DOHH2 (cell line): ENCODE measurements around the gene SLC1A4.
"Not testable (repeated sequence)": the region's sequence is repeated elsewhere in the genome, so short reads cannot be mapped to it uniquely, and the experiment has no call there.

Source experiments
- H3F3A ChIP-seq: fragments of 200-600 bp; sonication (generic), shearing (Covaris generic); 2 replicates; pipeline ENCODE4 v1.6.0; 2016; ENCODE audit warnings: antibody characterized with exemption, mild to moderate bottlenecking; ENCODE audit not compliant: control insufficient read depth, insufficient read depth
- H3K27ac ChIP-seq: fragments of 200-600 bp; sonication (generic); 2 replicates; pipeline ENCODE4 v1.5.1; 2014; ENCODE audit warnings: low read depth, mild to moderate bottlenecking, low read length, moderate library complexity
- H3K27me3 ChIP-seq: fragments of 200-600 bp; sonication (generic); 2 replicates; pipeline ENCODE4 v1.6.1; 2014; ENCODE audit warnings: mild to moderate bottlenecking, low read length, mixed read lengths; ENCODE audit not compliant: control insufficient read depth
- H3K36me3 ChIP-seq: fragments of 200-600 bp; sonication (generic); 2 replicates; pipeline ENCODE4 v1.6.1; 2014; ENCODE audit warnings: mild to moderate bottlenecking, low read length, moderate library complexity, mixed read lengths; ENCODE audit not compliant: control insufficient read depth
- H3K4me1 ChIP-seq: fragments of 200-600 bp; sonication (generic); 2 replicates; pipeline ENCODE4 v1.6.1; 2014; ENCODE audit warnings: mild to moderate bottlenecking, low read length, mixed read lengths; ENCODE audit not compliant: control insufficient read depth
- H3K4me2 ChIP-seq: fragments of 200-600 bp; sonication (generic); 2 replicates; pipeline ENCODE4 v1.6.0; 2014; ENCODE audit warnings: mild to moderate bottlenecking, low read length, moderate library complexity
- H3K4me3 ChIP-seq: fragments of 200-600 bp; sonication (generic); 2 replicates; pipeline ENCODE4 v1.5.1; 2014; ENCODE audit warnings: mild to moderate bottlenecking, low read length, mixed read lengths
- H3K79me2 ChIP-seq: fragments of 200-600 bp; sonication (generic); 2 replicates; pipeline ENCODE4 v1.6.1; 2014; ENCODE audit warnings: mild to moderate bottlenecking, low read length, mixed read lengths; ENCODE audit not compliant: control insufficient read depth
- H3K9me2 ChIP-seq: fragments of 200-600 bp; sonication (generic); replicated peaks from 2 replicates; pipeline ENCODE4 v1.6.1; 2014; ENCODE audit warnings: mild to moderate bottlenecking, low read length, mixed read lengths; ENCODE audit not compliant: control insufficient read depth
- H3K9me3 ChIP-seq: fragments of 200-600 bp; sonication (generic); 2 replicates; pipeline ENCODE4 v1.6.1; 2014; ENCODE audit warnings: antibody characterized with exemption, low read length, mixed read lengths; ENCODE audit not compliant: control insufficient read depth, insufficient read depth
- H4K20me1 ChIP-seq: fragments of 200-600 bp; sonication (generic); 2 replicates; pipeline ENCODE4 v1.6.0; 2014; ENCODE audit warnings: low read depth, mild to moderate bottlenecking, antibody characterized with exemption, low read length, moderate library complexity; ENCODE audit not compliant: control insufficient read depth, insufficient read depth
- CTCF ChIP-seq: fragments of 200-600 bp; sonication (generic); IDR thresholded peaks from one replicate; pipeline ENCODE4 v1.5.1; 2014; ENCODE audit warnings: antibody characterized with exemption, mild to moderate bottlenecking, low read depth, low read length; ENCODE audit not compliant: poor library complexity, severe bottlenecking
- EZH2phosphoT487 ChIP-seq: fragments of 200-600 bp; sonication (generic); IDR thresholded peaks from 2 replicates; pipeline ENCODE4 v1.6.1; 2017; ENCODE audit warnings: borderline replicate concordance, mild to moderate bottlenecking, antibody characterized with exemption, low read length, moderate library complexity, mixed read lengths

SLC1A4 gene

GRCh38 chr2:64999754-65000153 is 10.6 kb downstream of the SLC1A4 start:
- H3K9me3 ChIP-seq = no peaks in the 10 kb centered on the region
- no peaks in the 10 kb centered on the region for H3K27me3 ChIP-seq
- H3K4me3 ChIP-seq = no peak overlapping the region
- no peaks in the 10 kb centered on the region for H3K9me2 ChIP-seq
- peaks cover 67% of the 10 kb centered on the region for H3K36me3 ChIP-seq
- H3K4me1 ChIP-seq = peaks cover 18% of the 10 kb centered on the region
- H3K4me2 ChIP-seq = no peak overlapping the region
- peaks cover 6% of the 10 kb centered on the region; the same call in 1 of the 2 replicates for H4K20me1 ChIP-seq
- TF ChIP-seq EZH2phosphoT487 (no peak), CTCF (no peak)
- H3K79me2 ChIP-seq = peaks cover 72% of the 10 kb centered on the region
- peaks cover 6% of the 10 kb centered on the region; the same call in 1 of the 2 replicates for H3F3A ChIP-seq
- no peak overlapping the region for H3K27ac ChIP-seq

- TF ChIP-seq EZH2phosphoT487 (no peak), CTCF (no peak)
- peaks cover 63% of the 10 kb centered on the region for H3K79me2 ChIP-seq
- no peaks in the 10 kb centered on the region for H3K9me2 ChIP-seq
- H3K36me3 ChIP-seq = peaks cover 67% of the 10 kb centered on the region
- H3K4me3 ChIP-seq = no peak overlapping the region
- H3K27me3 ChIP-seq = no peaks in the 10 kb centered on the region
- H3K9me3 ChIP-seq = no peaks in the 10 kb centered on the region
- peaks cover 11% of the 10 kb centered on the region for H3K4me1 ChIP-seq
- no peak overlapping the region for H3K4me2 ChIP-seq
- no peaks in the 10 kb centered on the region for H4K20me1 ChIP-seq
- peaks cover 6% of the 10 kb centered on the region; the same call in 1 of the 2 replicates for H3F3A ChIP-seq
- no peak overlapping the region for H3K27ac ChIP-seq
Measured at GRCh38 chr2:65000644-65001043, 11.4 kb downstream of the SLC1A4 start.

GRCh38 chr2:65003037-65003436 is 13.8 kb downstream of the SLC1A4 start:
- no peaks in the 10 kb centered on the region for H3K9me3 ChIP-seq
- H3K9me2 ChIP-seq = no peaks in the 10 kb centered on the region
- TF ChIP-seq EZH2phosphoT487 (no peak), CTCF (no peak)
- H3F3A ChIP-seq = peaks cover 6% of the 10 kb centered on the region; the same call in 1 of the 2 replicates
- H3K4me2 ChIP-seq = no peak overlapping the region
- H3K4me1 ChIP-seq = peaks cover 11% of the 10 kb centered on the region
- no peak overlapping the region for H3K27ac ChIP-seq
- peaks cover 42% of the 10 kb centered on the region for H3K79me2 ChIP-seq
- no peak overlapping the region for H3K4me3 ChIP-seq
- peaks cover 64% of the 10 kb centered on the region for H3K36me3 ChIP-seq
- no peaks in the 10 kb centered on the region for H3K27me3 ChIP-seq
- H4K20me1 ChIP-seq = no peaks in the 10 kb centered on the region

GRCh38 chr2:65004232-65004631 is 15.0 kb downstream of the SLC1A4 start:
- not testable (repeated sequence) for H3K4me1 ChIP-seq, H3F3A ChIP-seq, H3K9me2 ChIP-seq, H3K27ac ChIP-seq, H3K4me3 ChIP-seq, H3K27me3 ChIP-seq, H3K4me2 ChIP-seq, H4K20me1 ChIP-seq, H3K9me3 ChIP-seq
- Histone ChIP-seq H3K36me3 (peaks cover 64% of the 10 kb centered on the region), H3K79me2 (peaks cover 30% of the 10 kb centered on the region)
